Naive thymus-derived CD4-positive, alpha-beta T cell (primary cell): ENCODE measurements around the gene TAS1R2. TPM values are rescaled to one million over a fixed set of nuclear protein-coding genes. Genes with fewer than 3 reads are reported as not detected.
A peak's percentile ranks its signal among the peaks of the same experiment; 100 is the strongest.

Experiments
- ATAC-seq: fragments of 150-1000 bp; cut with Tn5 transposase; 2 replicates; pipeline ENCODE4 v1.10.0; 2021; ENCODE audit warnings: mild to moderate bottlenecking, moderate library complexity
- CTCF ChIA-PET: fragments of 350-600 bp; sonication (Branson Sonifier 250); formaldehyde crosslinking; loops from one replicate; lab custom pipeline; 2021; ENCODE audit warnings: antibody characterized with exemption; lab: Charles Lee
- POLR2A ChIA-PET: fragments of 350-600 bp; sonication (Branson Sonifier 250); formaldehyde crosslinking; loops from one replicate; lab custom pipeline; 2021; ENCODE audit warnings: antibody characterized with exemption, inconsistent platforms; lab: Charles Lee
- DNase-seq, 9 donors: peaks; one replicate each; pipeline versions ENCODE4 v3.0.0 to v3.0.0-alpha.2; 2020 to 2022; ENCODE audit warnings: mixed read lengths in 1 of 9
- H3K27ac ChIP-seq: one replicate; pipeline ENCODE4 v1.7.0; 2013; ENCODE audit warnings: mild to moderate bottlenecking, low read depth, low read length, moderate library complexity
- H3K27me3 ChIP-seq, 2 donors: one replicate each; pipeline ENCODE4 v1.7.0; 2013; ENCODE audit warnings: low read length in 2 of 2, mild to moderate bottlenecking in 2 of 2, moderate library complexity in 2 of 2; ENCODE audit not compliant: control insufficient read depth in 2 of 2, insufficient read depth in 2 of 2
- H3K36me3 ChIP-seq, 3 experiments: 1 replicate in 2 of 3; 2 replicates in 1 of 3; pipeline ENCODE4 v1.7.0; 2013; ENCODE audit warnings: low read length in 3 of 3, mild to moderate bottlenecking in 3 of 3, moderate library complexity in 1 of 3; ENCODE audit not compliant: insufficient read depth in 3 of 3, control insufficient read depth in 2 of 3
- H3K4me1 ChIP-seq, 2 donors: one replicate each; pipeline ENCODE4 v1.7.0; 2013; ENCODE audit warnings: low read length in 2 of 2, mild to moderate bottlenecking in 2 of 2, moderate library complexity in 1 of 2; ENCODE audit not compliant: control insufficient read depth in 2 of 2, insufficient read depth in 2 of 2
- H3K4me3 ChIP-seq: 2 replicates; pipeline ENCODE4 v1.7.0; 2013; ENCODE audit warnings: mild to moderate bottlenecking, low read length
- H3K9me3 ChIP-seq, 3 experiments: 1 replicate in 2 of 3; 2 replicates in 1 of 3; pipeline ENCODE4 v1.7.0; 2013; ENCODE audit warnings: low read length in 3 of 3; ENCODE audit not compliant: control insufficient read depth in 2 of 3
- H3K27ac Mint-ChIP-seq, 9 donors: one replicate each; pipeline ENCODE4 v1.8.0; 2020 to 2022; ENCODE audit warnings: mixed read lengths in 9 of 9, mild to moderate bottlenecking in 8 of 9, moderate library complexity in 5 of 9, inconsistent platforms in 2 of 9
- H3K27me3 Mint-ChIP-seq, 5 donors: one replicate each; pipeline ENCODE4 v1.8.0; 2021 to 2022; ENCODE audit warnings: mixed read lengths in 5 of 5, mild to moderate bottlenecking in 1 of 5
- H3K36me3 Mint-ChIP-seq, 5 donors: one replicate each; pipeline ENCODE4 v1.8.0; 2020 to 2022; ENCODE audit warnings: mixed read lengths in 5 of 5, mild to moderate bottlenecking in 3 of 5, inconsistent platforms in 1 of 5
- H3K4me1 Mint-ChIP-seq, 7 donors: one replicate each; pipeline ENCODE4 v1.8.0; 2020 to 2022; ENCODE audit warnings: mixed read lengths in 7 of 7, mild to moderate bottlenecking in 3 of 7, inconsistent platforms in 1 of 7
- H3K4me3 Mint-ChIP-seq, 10 donors: one replicate each; pipeline ENCODE4 v1.8.0; 2020 to 2022; ENCODE audit warnings: mild to moderate bottlenecking in 10 of 10, mixed read lengths in 10 of 10, moderate library complexity in 6 of 10, inconsistent platforms in 2 of 10
- H3K9me3 Mint-ChIP-seq, 11 donors: one replicate each; pipeline ENCODE4 v1.8.0; 2020 to 2022; ENCODE audit warnings: mixed read lengths in 11 of 11, mild to moderate bottlenecking in 4 of 11, inconsistent platforms in 1 of 11, moderate library complexity in 1 of 11
- intact Hi-C, 2 donors: fragments of 100-400 bp; cut with micrococcal nuclease; formaldehyde crosslinking; loops; one replicate each; pipeline ENCODE4 v1.15.1; 2023
- polyA plus RNA-seq, 2 donors: library from polyadenylated mRNA; unstranded; fragments of 300-500 nt; fragmentation: Illumina TruSeq; gene quantifications; one replicate each; pipeline ENCODE4 v1.2.3, GENCODE V29; 2021
- total RNA-seq, 6 experiments: library from RNA in 5 of 6; stranded (reverse) in 5 of 6; gene quantifications; 1 replicate in 5 of 6; 2 replicates in 1 of 6; pipeline ENCODE4 v1.2.3 and lab custom pipeline; 2021 to 2026

TAS1R2 gene
- total and polyA plus RNA-seq, 7 experiments from 2014 or later, result not detected

GRCh38 chr1:18885311-18886002 lies 26.0 kb upstream of the TAS1R2 start:
- H3K27ac Mint-ChIP-seq, result no peak overlapping the region
- no peak overlapping the region for H3K27ac ChIP-seq
- H3K4me3 ChIP-seq, result no peak overlapping the region
- no peak for DNase-seq
- peaks cover 0 to 7% (median 0%) of the 10 kb centered on the region in 3 experiments for H3K36me3 ChIP-seq
- no peaks in the 10 kb centered on the region for H3K9me3 ChIP-seq
- intact Hi-C loops, result no loop called here
- H3K4me1 Mint-ChIP-seq, result no peaks in the 10 kb centered on the region
- no peak overlapping the region for H3K4me3 Mint-ChIP-seq
- no peak for ATAC-seq
- CTCF ChIA-PET, result interaction anchor here (0.9 to 2.6 kb wide), 7 partner anchors 21 to 365 kb away, joined by 3 to 19 read pairs (median 7); partner anchors contain the start of gene EMC1
- no peaks in the 10 kb centered on the region for H3K36me3 Mint-ChIP-seq
- no peaks in the 10 kb centered on the region for H3K4me1 ChIP-seq
- H3K27me3 ChIP-seq, result no peaks in the 10 kb centered on the region
- H3K9me3 Mint-ChIP-seq, result no peaks in the 10 kb centered on the region
- no peaks in the 10 kb centered on the region for H3K27me3 Mint-ChIP-seq
- POLR2A ChIA-PET, result no interaction called here

- ATAC-seq (no peak), DNase-seq (no peak)
- Mint-ChIP-seq H3K27me3 (no peaks in the 10 kb centered on the region), H3K4me3 (no peak overlapping the region), H3K36me3 (no peaks in the 10 kb centered on the region), H3K9me3 (no peaks in the 10 kb centered on the region), H3K27ac (no peak overlapping the region), H3K4me1 (no peaks in the 10 kb centered on the region)
- ChIA-PET POLR2A (no interaction called here), CTCF (interaction anchor here (0.8 to 2.6 kb wide), 14 partner anchors 9 to 366 kb away, joined by 3 to 19 read pairs (median 6); partner anchors contain the start of gene EMC1)
- peaks cover 0 to 7% (median 0%) of the 10 kb centered on the region in 3 experiments for H3K36me3 ChIP-seq
- H3K27ac ChIP-seq, result no peak overlapping the region
- no peaks in the 10 kb centered on the region for H3K27me3 ChIP-seq
- H3K4me3 ChIP-seq, result no peak overlapping the region
- intact Hi-C loops, result loop anchor here (1.0 kb wide), 5 partner anchors 23 to 357 kb away; no protein-coding TSS in a partner anchor
- no peaks in the 10 kb centered on the region for H3K4me1 ChIP-seq
- no peaks in the 10 kb centered on the region for H3K9me3 ChIP-seq
Measured at GRCh38 chr1:18884727-18885126, 25.3 kb upstream of the TAS1R2 start.

GRCh38 chr1:18884419-18884717 lies 24.9 kb upstream of the TAS1R2 start:
- H3K9me3 Mint-ChIP-seq, result no peaks in the 10 kb centered on the region
- no peaks in the 10 kb centered on the region for H3K36me3 Mint-ChIP-seq
- no peak overlapping the region for H3K27ac ChIP-seq
- no peaks in the 10 kb centered on the region for H3K27me3 Mint-ChIP-seq
- H3K4me3 ChIP-seq, result no peak overlapping the region
- CTCF ChIA-PET, result interaction anchor here (0.7 to 2.6 kb wide), 19 partner anchors 9 to 367 kb away, joined by 3 to 19 read pairs (median 4); partner anchors contain the start of gene EMC1
- no peak overlapping the region for H3K27ac Mint-ChIP-seq
- peaks cover 0 to 7% (median 0%) of the 10 kb centered on the region in 3 experiments for H3K36me3 ChIP-seq
- no peak overlapping the region for H3K4me3 Mint-ChIP-seq
- ATAC-seq (peak; percentile 19), DNase-seq (peak in 1 of 9 donors; percentile 15)
- H3K4me1 Mint-ChIP-seq, result no peaks in the 10 kb centered on the region
- POLR2A ChIA-PET, result no interaction called here
- H3K9me3 ChIP-seq, result no peaks in the 10 kb centered on the region
- intact Hi-C loops, result loop anchor here (1.0 kb wide), 5 partner anchors 23 to 357 kb away; no protein-coding TSS in a partner anchor
- H3K4me1 ChIP-seq, result no peaks in the 10 kb centered on the region
- H3K27me3 ChIP-seq, result no peaks in the 10 kb centered on the region

GRCh38 chr1:18883636-18884418 lies 24.4 kb upstream of the TAS1R2 start:
- H3K36me3 ChIP-seq, result peaks cover 0 to 7% (median 0%) of the 10 kb centered on the region in 3 experiments
- Mint-ChIP-seq H3K27ac (no peak overlapping the region), H3K4me1 (no peaks in the 10 kb centered on the region), H3K9me3 (no peaks in the 10 kb centered on the region), H3K27me3 (no peaks in the 10 kb centered on the region), H3K4me3 (no peak overlapping the region), H3K36me3 (no peaks in the 10 kb centered on the region)
- DNase-seq (peak; percentile 40 to 70 (median 57)), ATAC-seq (peak; percentile 85)
- no peaks in the 10 kb centered on the region for H3K9me3 ChIP-seq
- no peaks in the 10 kb centered on the region for H3K4me1 ChIP-seq
- intact Hi-C loops, result loop anchor here (1.0 kb wide), 5 partner anchors 23 to 357 kb away; no protein-coding TSS in a partner anchor
- no peaks in the 10 kb centered on the region for H3K27me3 ChIP-seq
- H3K27ac ChIP-seq, result no peak overlapping the region
- POLR2A ChIA-PET, result no interaction called here
- CTCF ChIA-PET, result interaction anchor here (0.7 to 2.6 kb wide), 20 partner anchors 10 to 367 kb away, joined by 3 to 19 read pairs (median 4); partner anchors contain the start of gene EMC1
- no peak overlapping the region for H3K4me3 ChIP-seq

GRCh38 chr1:18883079-18883478 lies 23.6 kb upstream of the TAS1R2 start:
- ATAC-seq (no peak), DNase-seq (no peak)
- no peaks in the 10 kb centered on the region for H3K9me3 ChIP-seq
- H3K36me3 ChIP-seq, result peaks cover 0 to 7% (median 0%) of the 10 kb centered on the region in 3 experiments
- no peaks in the 10 kb centered on the region for H3K27me3 ChIP-seq
- POLR2A ChIA-PET, result no interaction called here
- no peaks in the 10 kb centered on the region for H3K9me3 Mint-ChIP-seq
- H3K36me3 Mint-ChIP-seq, result no peaks in the 10 kb centered on the region
- H3K4me1 Mint-ChIP-seq, result no peaks in the 10 kb centered on the region
- H3K4me3 ChIP-seq, result no peak overlapping the region
- H3K4me3 Mint-ChIP-seq, result no peak overlapping the region
- no peak overlapping the region for H3K27ac ChIP-seq
- H3K27me3 Mint-ChIP-seq, result no peaks in the 10 kb centered on the region
- CTCF ChIA-PET, result interaction anchor here (1.2 to 2.6 kb wide), 5 partner anchors 20 to 358 kb away, joined by 3 to 19 read pairs (median 10); no protein-coding TSS in a partner anchor
- intact Hi-C loops, result no loop called here
- H3K27ac Mint-ChIP-seq, result no peak overlapping the region
- no peaks in the 10 kb centered on the region for H3K4me1 ChIP-seq

GRCh38 chr1:18882486-18882885 lies 23.0 kb upstream of the TAS1R2 start:
- Mint-ChIP-seq H3K4me1 (no peaks in the 10 kb centered on the region), H3K36me3 (no peaks in the 10 kb centered on the region), H3K4me3 (no peak overlapping the region), H3K9me3 (no peaks in the 10 kb centered on the region), H3K27ac (no peak overlapping the region), H3K27me3 (no peaks in the 10 kb centered on the region)
- Histone ChIP-seq H3K27me3 (no peaks in the 10 kb centered on the region), H3K9me3 (no peaks in the 10 kb centered on the region), H3K4me1 (no peaks in the 10 kb centered on the region), H3K36me3 (peaks cover 0 to 7% (median 0%) of the 10 kb centered on the region in 3 experiments), H3K4me3 (no peak overlapping the region), H3K27ac (no peak overlapping the region)
- no peak for DNase-seq
- ChIA-PET POLR2A (no interaction called here), CTCF (no interaction called here)
- intact Hi-C loops, result no loop called here
- ATAC-seq, result no peak
